AG04450 (cell line): ENCODE data around the gene KLHL30. TPM values are rescaled to one million over a fixed set of nuclear protein-coding genes. Genes with fewer than 3 reads are reported as not detected.

Experiments used
- CTCF ChIA-PET: fragments of 300-600, 350-600 bp; formaldehyde crosslinking; extraction: SDS; loops from one replicate; lab custom pipeline; 2022; ENCODE audit warnings: antibody characterized with exemption, inconsistent platforms; lab: Charles Lee
- POLR2A ChIA-PET: fragments of 350-600 bp; formaldehyde crosslinking; extraction: SDS; loops from one replicate; lab custom pipeline; 2021; ENCODE audit warnings: antibody characterized with exemption, inconsistent platforms; lab: Yijun Ruan, JAX
- DNase-seq: peaks from one replicate; pipeline ENCODE4 v3.0.0-alpha.2; 2011; ENCODE audit warnings: low read depth, low spot score
- H3K27ac ChIP-seq: one replicate; pipeline ENCODE4 v1.5.1; 2012; ENCODE audit warnings: low read depth, low read length, control low read depth
- H3K27me3 ChIP-seq: one replicate; pipeline ENCODE4 v1.6.0; 2012; ENCODE audit warnings: low read length; ENCODE audit not compliant: control insufficient read depth, insufficient read depth
- H3K4me3 ChIP-seq: 2 replicates; pipeline ENCODE4 v1.5.1; 2011; ENCODE audit warnings: mild to moderate bottlenecking, low read depth, low read length, control low read depth
- H3K9me3 ChIP-seq: 2 replicates; pipeline ENCODE4 v1.5.1; 2012; ENCODE audit warnings: low read length; ENCODE audit not compliant: control insufficient read depth, insufficient read depth
- CTCF ChIP-seq: IDR thresholded peaks from 2 replicates; pipeline ENCODE4 v1.5.1; 2011; ENCODE audit warnings: low read depth, low read length, control low read depth, inconsistent platforms
- polyA plus RNA-seq: library from polyadenylated mRNA; depleted of rRNA; stranded (reverse); fragments of >200 nt; gene quantifications from 2 replicates; pipeline ENCODE4 v1.2.3, GENCODE V29; 2011

KLHL30 gene
- polyA plus RNA-seq, 1 experiment, result not detected

GRCh38 chr2:238176613-238177012 is 38.1 kb downstream of the KLHL30 start:
- ChIA-PET POLR2A (no interaction called here), CTCF (interaction anchor here (0.9 to 1.5 kb wide), 3 partner anchors 17 to 318 kb away, joined by 3 to 4 read pairs (median 3); no protein-coding TSS in a partner anchor)
- no peaks in the 10 kb centered on the region for H3K27me3 ChIP-seq
- peak; percentile 86 for DNase-seq
- TF ChIP-seq CTCF, result peak; percentile 11; the same call in 1 of the 2 replicates
- peak overlapping the region; percentile 87 for H3K27ac ChIP-seq
- no peak overlapping the region for H3K4me3 ChIP-seq
- H3K9me3 ChIP-seq, result no peaks in the 10 kb centered on the region; the same call in 1 of the 2 replicates

GRCh38 chr2:238180554-238180953 is 42.1 kb downstream of the KLHL30 start:
- POLR2A ChIA-PET, result interaction anchor here (1.0 kb wide), 1 partner anchor 11 kb away, joined by 3 read pairs; no protein-coding TSS in a partner anchor
- H3K9me3 ChIP-seq, result no peaks in the 10 kb centered on the region
- CTCF ChIA-PET, result no interaction called here
- no peak overlapping the region for H3K27ac ChIP-seq
- no peaks in the 10 kb centered on the region for H3K27me3 ChIP-seq
- no peak overlapping the region for H3K4me3 ChIP-seq
- TF ChIP-seq CTCF, result no peak
- no peak for DNase-seq

- TF ChIP-seq CTCF, result no peak
- Histone ChIP-seq H3K27ac (no peak overlapping the region), H3K4me3 (no peak overlapping the region), H3K9me3 (no peaks in the 10 kb centered on the region), H3K27me3 (no peaks in the 10 kb centered on the region)
- ChIA-PET POLR2A (no interaction called here), CTCF (no interaction called here)
- DNase-seq, result no peak
Measured at GRCh38 chr2:238182362-238182761, 43.9 kb downstream of the KLHL30 start.

DNA sequence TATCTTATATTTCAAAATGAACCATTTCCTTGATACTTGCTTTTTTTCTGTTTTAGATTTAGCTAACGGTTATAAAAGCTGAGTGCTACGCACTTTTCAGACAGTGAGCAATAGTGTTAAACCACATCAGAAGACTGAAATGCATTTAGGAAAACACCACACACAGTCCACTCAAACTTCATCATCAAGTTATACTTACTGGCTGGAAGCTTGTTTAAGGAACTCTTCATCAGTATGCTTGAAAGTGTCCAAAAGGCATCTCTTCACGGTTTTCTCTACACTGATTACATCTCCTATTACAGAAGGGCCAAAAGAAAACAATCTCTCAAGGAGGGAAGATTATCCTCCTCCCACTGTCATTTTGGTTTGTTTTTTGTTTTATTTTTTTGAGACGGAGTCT is 45.4 kb downstream of the KLHL30 start:
- no peak for TF ChIP-seq CTCF
- POLR2A ChIA-PET, result interaction anchor here (0.5 kb wide), 1 partner anchor 63 kb away, joined by 3 read pairs; no protein-coding TSS in a partner anchor
- no peak for DNase-seq
- Histone ChIP-seq H3K27me3 (no peaks in the 10 kb centered on the region), H3K4me3 (no peak overlapping the region), H3K9me3 (no peaks in the 10 kb centered on the region), H3K27ac (no peak overlapping the region)
- CTCF ChIA-PET, result no interaction called here

DNA sequence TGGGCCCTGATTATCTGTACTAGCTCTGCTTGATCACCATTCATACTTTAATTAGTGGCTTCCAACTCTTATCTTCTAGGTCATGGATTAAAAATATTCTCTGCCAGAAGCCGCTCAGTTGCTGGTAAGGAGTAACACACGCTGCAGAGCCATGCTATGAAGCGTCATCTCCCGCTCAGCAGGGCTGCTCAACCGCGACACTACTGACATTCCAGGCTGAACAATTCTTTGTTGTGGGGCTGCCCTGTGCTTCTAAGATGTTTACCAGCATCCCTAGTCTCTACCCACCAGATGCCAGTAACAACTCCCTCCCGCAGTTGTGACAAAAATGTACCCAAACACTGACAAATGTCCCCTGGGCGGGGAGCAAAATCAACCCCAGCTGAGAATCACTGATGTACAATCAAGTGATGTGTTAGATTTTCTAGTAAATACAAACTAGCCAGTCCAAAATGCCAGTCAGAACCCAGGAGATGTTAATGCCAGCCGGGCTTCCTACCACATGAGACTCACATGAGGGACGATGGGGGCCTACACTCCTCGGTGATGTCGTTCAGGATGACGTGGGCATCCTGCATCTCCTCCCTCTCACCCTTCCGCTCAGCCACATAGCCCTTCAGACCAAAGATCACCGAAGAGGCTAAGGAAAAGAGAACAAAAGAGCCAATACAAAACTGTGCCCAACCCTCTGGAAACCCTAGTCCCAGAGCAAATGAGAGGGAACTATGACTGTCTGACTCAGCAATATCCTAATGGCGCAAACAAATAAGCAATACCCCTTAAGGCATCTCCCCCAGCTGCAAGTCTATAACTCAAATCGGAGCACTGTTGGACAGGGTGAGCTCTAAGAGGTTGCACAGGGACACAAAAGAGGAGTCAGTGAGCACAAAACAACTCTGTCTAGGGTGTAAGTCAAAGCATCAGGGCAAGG is 49.4 kb downstream of the KLHL30 start:
- DNase-seq, result no peak
- CTCF ChIA-PET, result no interaction called here
- Histone ChIP-seq H3K27me3 (no peaks in the 10 kb centered on the region), H3K4me3 (no peak overlapping the region), H3K27ac (no peak overlapping the region), H3K9me3 (no peaks in the 10 kb centered on the region)
- TF ChIP-seq CTCF, result no peak
- POLR2A ChIA-PET, result no interaction called here
